MM.1S (cell line): ENCODE results near the gene PDGFD.

Experiments
- DNase-seq: peaks from one replicate; pipeline ENCODE4 v3.0.0-alpha.2; 2015
- H2AFZ ChIP-seq: fragments of 300-600 bp; sonication (generic); 2 replicates; pipeline ENCODE4 v1.6.0; 2016; ENCODE audit warnings: antibody characterized with exemption, low read length
- H3F3A ChIP-seq: fragments of 300-600 bp; sonication (generic); 2 replicates; pipeline ENCODE4 v1.6.1; 2016; ENCODE audit warnings: mild to moderate bottlenecking, antibody characterized with exemption, low read length, moderate library complexity, mixed read lengths; ENCODE audit not compliant: insufficient read depth
- H3K27ac ChIP-seq: fragments of 300-600 bp; sonication (generic); 2 replicates; pipeline ENCODE4 v1.5.1; 2016; ENCODE audit warnings: mild to moderate bottlenecking, low read length
- H3K27me3 ChIP-seq: fragments of 300-600 bp; sonication (generic); replicated peaks from 2 replicates; pipeline ENCODE4 v1.6.0; 2016; ENCODE audit warnings: low read length; ENCODE audit not compliant: insufficient read depth
- H3K36me3 ChIP-seq: fragments of 300-600 bp; sonication (generic); replicated peaks from 2 replicates; pipeline ENCODE4 v1.6.1; 2016; ENCODE audit warnings: mild to moderate bottlenecking, low read length, mixed read lengths; ENCODE audit not compliant: insufficient read depth
- H3K4me1 ChIP-seq: fragments of 300-600 bp; sonication (generic); 2 replicates; pipeline ENCODE4 v1.6.1; 2016; ENCODE audit warnings: low read length, mixed read lengths
- H3K4me2 ChIP-seq: fragments of 300-600 bp; sonication (generic); 2 replicates; pipeline ENCODE4 v1.6.0; 2016; ENCODE audit warnings: low read depth, low read length
- H3K4me3 ChIP-seq: fragments of 300-600 bp; sonication (generic); 2 replicates; pipeline ENCODE4 v1.5.1; 2016; ENCODE audit warnings: low read length, mixed read lengths
- H3K79me2 ChIP-seq: fragments of 300-600 bp; sonication (generic); 2 replicates; pipeline ENCODE4 v1.6.1; 2016; ENCODE audit warnings: mixed run types, low read length, mixed read lengths
- H3K9ac ChIP-seq: fragments of 300-600 bp; sonication (generic); 2 replicates; pipeline ENCODE4 v1.6.1; 2016; ENCODE audit warnings: low read length, mixed read lengths
- H3K9me2 ChIP-seq: fragments of 300-600 bp; sonication (generic); replicated peaks from 2 replicates; pipeline ENCODE4 v1.6.1; 2016; ENCODE audit warnings: mild to moderate bottlenecking, low read length, mixed read lengths; ENCODE audit not compliant: insufficient read depth
- H3K9me3 ChIP-seq: fragments of 300-600 bp; sonication (generic); replicated peaks from 2 replicates; pipeline ENCODE4 v1.6.1; 2016; ENCODE audit warnings: mild to moderate bottlenecking, low read length, mixed read lengths; ENCODE audit not compliant: insufficient read depth
- H4K20me1 ChIP-seq: fragments of 300-600 bp; sonication (generic); 2 replicates; pipeline ENCODE4 v1.6.1; 2016; ENCODE audit warnings: mild to moderate bottlenecking, low read length, moderate library complexity, mixed read lengths; ENCODE audit not compliant: insufficient read depth
- EZH2 ChIP-seq: fragments of 300-600 bp; sonication (generic); optimal IDR thresholded peaks from 2 replicates; pipeline ENCODE3; 2017; ENCODE audit warnings: low read depth, mild to moderate bottlenecking, antibody characterized with exemption, low read length, mixed read lengths
- EZH2phosphoT487 ChIP-seq: fragments of 300-600 bp; sonication (generic); IDR thresholded peaks from 2 replicates; pipeline ENCODE4 v1.6.1; 2018; ENCODE audit warnings: antibody characterized with exemption, low read length
- TF ChIP-seq, protein P1 (sequence below): fragments of 300-600 bp; sonication (generic); IDR thresholded peaks from 2 replicates; pipeline ENCODE4 v1.5.1; 2016; ENCODE audit warnings: antibody characterized with exemption, low read length, mixed read lengths

Gene PDGFD

DNA sequence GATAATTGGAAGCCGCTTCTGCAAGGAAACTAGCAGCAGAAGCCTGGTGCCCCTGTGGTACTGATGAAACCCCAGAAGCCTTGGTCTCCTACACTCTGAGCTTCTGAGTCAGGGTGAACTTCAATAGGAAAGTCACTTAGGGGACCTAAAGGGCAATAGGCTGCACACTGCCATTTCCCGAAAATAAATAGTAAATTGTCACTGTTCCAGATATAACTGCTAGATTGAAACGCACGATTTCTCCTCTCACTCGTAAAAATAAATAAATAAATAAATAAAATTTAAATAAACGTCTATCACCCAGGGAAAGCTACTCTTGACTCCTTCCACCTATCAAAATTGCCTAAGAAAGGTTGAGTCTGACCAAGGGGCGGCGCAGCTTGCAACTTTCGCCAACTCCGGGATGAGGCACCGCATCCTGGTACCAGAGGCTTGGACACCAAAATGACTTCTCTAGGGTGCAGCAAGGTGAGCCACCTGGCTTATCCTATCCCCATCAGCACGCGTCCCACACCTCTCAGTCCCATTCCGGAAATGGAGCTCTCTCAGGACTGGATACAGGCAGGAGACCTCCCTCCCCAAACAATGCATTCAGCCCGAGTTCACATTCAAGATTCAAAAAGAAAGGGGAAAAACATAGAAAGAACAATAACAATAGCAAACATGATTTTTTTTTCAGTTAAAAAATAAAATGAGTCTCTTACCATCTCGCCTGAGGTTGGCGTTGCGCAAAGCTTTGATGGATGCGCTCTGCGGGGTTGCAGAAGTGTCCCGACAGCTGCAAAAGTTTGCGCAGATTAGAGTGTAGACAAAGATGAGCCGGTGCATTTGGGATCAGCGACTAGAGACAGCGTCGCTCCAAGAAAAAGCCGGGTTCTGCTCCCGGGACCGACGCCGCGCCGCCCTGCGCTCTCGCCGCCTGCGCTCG lies 583 bp downstream of the PDGFD start:
- peak overlapping the region; percentile 24; the same call in 1 of the 2 replicates for H3K27ac ChIP-seq
- no peak for DNase-seq
- H3K9me2 ChIP-seq: no peaks in the 10 kb centered on the region
- no peaks in the 10 kb centered on the region for H3K27me3 ChIP-seq
- H3K9ac ChIP-seq: peak overlapping the region; percentile 17; the same call in 1 of the 2 replicates
- no peaks in the 10 kb centered on the region for H3K4me1 ChIP-seq
- TF ChIP-seq, protein P1, sequence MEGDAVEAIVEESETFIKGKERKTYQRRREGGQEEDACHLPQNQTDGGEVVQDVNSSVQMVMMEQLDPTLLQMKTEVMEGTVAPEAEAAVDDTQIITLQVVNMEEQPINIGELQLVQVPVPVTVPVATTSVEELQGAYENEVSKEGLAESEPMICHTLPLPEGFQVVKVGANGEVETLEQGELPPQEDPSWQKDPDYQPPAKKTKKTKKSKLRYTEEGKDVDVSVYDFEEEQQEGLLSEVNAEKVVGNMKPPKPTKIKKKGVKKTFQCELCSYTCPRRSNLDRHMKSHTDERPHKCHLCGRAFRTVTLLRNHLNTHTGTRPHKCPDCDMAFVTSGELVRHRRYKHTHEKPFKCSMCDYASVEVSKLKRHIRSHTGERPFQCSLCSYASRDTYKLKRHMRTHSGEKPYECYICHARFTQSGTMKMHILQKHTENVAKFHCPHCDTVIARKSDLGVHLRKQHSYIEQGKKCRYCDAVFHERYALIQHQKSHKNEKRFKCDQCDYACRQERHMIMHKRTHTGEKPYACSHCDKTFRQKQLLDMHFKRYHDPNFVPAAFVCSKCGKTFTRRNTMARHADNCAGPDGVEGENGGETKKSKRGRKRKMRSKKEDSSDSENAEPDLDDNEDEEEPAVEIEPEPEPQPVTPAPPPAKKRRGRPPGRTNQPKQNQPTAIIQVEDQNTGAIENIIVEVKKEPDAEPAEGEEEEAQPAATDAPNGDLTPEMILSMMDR: no peak
- TF ChIP-seq EZH2phosphoT487 (no peak), EZH2 (no peak)
- no peaks in the 10 kb centered on the region for H4K20me1 ChIP-seq
- no peaks in the 10 kb centered on the region for H3K36me3 ChIP-seq
- no peaks in the 10 kb centered on the region for H3K9me3 ChIP-seq
- H3K4me3 ChIP-seq: peak overlapping the region; percentile 57
- H3K4me2 ChIP-seq: peak overlapping the region; percentile 69
- no peaks in the 10 kb centered on the region for H3F3A ChIP-seq
- no peaks in the 10 kb centered on the region for H3K79me2 ChIP-seq
- peak overlapping the region; percentile 59; the same call in 1 of the 2 replicates for H2AFZ ChIP-seq

DNA sequence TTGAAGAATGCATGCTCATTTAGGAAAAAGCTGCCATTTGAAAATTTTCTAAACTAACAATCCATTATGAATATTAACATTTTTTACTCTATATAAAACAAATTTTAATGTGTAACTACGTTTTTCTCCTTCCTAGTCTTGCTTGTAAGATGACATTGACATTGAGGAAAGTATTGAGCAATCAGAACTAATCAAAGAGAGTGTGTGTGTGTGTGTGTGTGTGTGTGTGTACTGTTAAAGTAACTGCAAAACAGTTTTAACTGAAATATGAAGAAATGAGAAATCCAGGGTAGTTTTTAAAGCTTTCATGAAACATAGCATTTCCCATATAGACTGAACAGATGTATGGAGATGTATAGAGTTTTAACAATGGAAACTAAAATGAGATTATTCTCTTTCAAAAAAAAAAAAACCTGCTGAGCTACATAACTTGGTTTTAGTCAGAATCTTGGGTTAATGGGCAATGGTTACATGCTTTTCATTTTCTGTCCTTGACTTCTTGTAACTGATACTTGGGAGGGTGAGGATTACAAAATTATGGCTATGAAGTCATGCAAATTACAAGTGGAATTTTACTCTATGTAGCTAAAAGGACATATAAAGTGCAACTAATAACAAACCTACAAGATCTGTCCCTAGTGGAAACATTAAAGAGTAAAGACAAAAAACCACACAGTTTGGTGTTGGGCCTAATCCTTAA lies 2.0 kb downstream of the PDGFD start:
- H3K9ac ChIP-seq: no peak overlapping the region
- H3K27me3 ChIP-seq: no peaks in the 10 kb centered on the region
- no peak for DNase-seq
- no peaks in the 10 kb centered on the region for H3K4me1 ChIP-seq
- no peaks in the 10 kb centered on the region for H3K79me2 ChIP-seq
- H4K20me1 ChIP-seq: no peaks in the 10 kb centered on the region
- H3K9me3 ChIP-seq: no peaks in the 10 kb centered on the region
- H3K4me2 ChIP-seq: no peak overlapping the region
- no peak overlapping the region for H2AFZ ChIP-seq
- H3K4me3 ChIP-seq: no peak overlapping the region
- no peaks in the 10 kb centered on the region for H3K36me3 ChIP-seq
- H3K27ac ChIP-seq: no peak overlapping the region
- no peaks in the 10 kb centered on the region for H3F3A ChIP-seq
- TF ChIP-seq, protein P1: no peak
- no peak for TF ChIP-seq EZH2phosphoT487
- TF ChIP-seq EZH2: no peak
- no peaks in the 10 kb centered on the region for H3K9me2 ChIP-seq

DNA sequence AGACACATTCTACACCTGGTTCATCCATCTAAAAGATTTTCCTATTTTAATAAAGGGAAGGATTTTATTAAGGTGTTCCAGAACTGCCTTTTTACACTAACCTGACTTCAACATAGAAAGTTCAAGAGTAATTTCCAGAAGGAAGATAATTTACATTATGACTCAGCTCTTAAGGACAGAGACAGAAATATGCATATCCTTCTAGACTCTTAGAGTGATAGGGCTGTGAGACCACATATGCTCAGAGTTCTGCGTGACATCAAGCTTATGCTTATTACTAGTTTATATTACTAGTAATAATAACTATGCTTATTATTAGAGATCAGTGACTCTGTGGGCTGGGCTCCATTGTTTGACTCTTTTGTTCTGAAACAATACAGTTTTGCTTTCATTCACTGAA lies 4.6 kb downstream of the PDGFD start:
- no peaks in the 10 kb centered on the region for H4K20me1 ChIP-seq
- TF ChIP-seq EZH2: no peak
- TF ChIP-seq, protein P1: no peak
- no peaks in the 10 kb centered on the region for H3K36me3 ChIP-seq
- H3K9me3 ChIP-seq: no peaks in the 10 kb centered on the region
- no peaks in the 10 kb centered on the region for H3K79me2 ChIP-seq
- no peaks in the 10 kb centered on the region for H3K27me3 ChIP-seq
- no peak for DNase-seq
- no peak overlapping the region for H3K27ac ChIP-seq
- H2AFZ ChIP-seq: no peak overlapping the region
- no peak overlapping the region for H3K4me2 ChIP-seq
- H3K9me2 ChIP-seq: no peaks in the 10 kb centered on the region
- no peak overlapping the region for H3K4me3 ChIP-seq
- H3K4me1 ChIP-seq: no peaks in the 10 kb centered on the region
- H3K9ac ChIP-seq: no peak overlapping the region
- no peaks in the 10 kb centered on the region for H3F3A ChIP-seq
